ENCODE results near the gene ZNF134.

Gene ZNF134

DNA sequence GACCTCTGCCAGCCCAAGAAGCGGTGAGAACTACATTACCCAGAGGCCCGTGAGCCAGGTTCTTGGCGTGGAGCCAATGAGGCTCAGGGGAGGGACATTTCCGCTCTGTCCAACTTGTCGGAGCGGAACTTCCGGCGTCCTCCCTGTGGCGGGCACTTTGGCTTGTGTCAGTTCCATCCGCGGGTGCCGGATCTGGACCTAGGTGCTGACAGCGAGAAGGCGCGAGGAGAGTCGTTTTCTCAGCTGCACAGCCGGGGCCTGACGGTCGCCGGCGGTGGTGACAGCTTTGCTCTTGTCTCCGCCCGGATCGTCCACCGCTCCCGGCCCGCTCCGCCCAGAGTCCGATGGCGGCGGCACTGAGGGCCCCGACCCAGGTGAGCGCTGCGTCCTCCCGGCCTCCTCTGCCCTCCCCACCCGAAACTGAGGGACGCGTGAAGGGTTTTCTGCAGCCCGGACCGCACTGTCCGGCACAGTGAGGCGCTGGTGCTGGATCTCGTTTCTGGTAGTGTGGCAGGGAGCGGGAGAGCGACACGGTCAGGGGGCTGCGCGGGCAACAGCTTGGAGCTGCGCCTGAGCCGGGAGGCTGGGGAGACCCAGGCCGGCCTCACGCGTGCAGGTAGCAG lies 14.2 kb upstream of the ZNF134 start, which contains the start of gene ZNF530:
TSS of gene ZNF530 (plus strand) at position 125 of the 623 bp plus-strand sequence. CDS start 4,461 bp downstream, outside the sequence.
- Histone ChIP-seq H3K36me3 (peaks cover 7% of the 10 kb centered on the region), H3K4me3 (ENCODE audit: low read depth, low read length) (peak within 1 kb of the TSS; percentile 89), H3K9me3 (no peaks in the 10 kb centered on the region; the same call in 1 of the 2 replicates), H3K4me1 (no peaks in the 10 kb centered on the region; the same call in 1 of the 2 replicates), H3K27me3 (no peaks in the 10 kb centered on the region)
- DNase-seq = peak; percentile 94
- TF ChIP-seq CTCF (IDR thresholded peaks at IDR 0.05; ENCODE audit: low read depth, low read length) = no peak

- no peak for TF ChIP-seq CTCF (IDR thresholded peaks at IDR 0.05; ENCODE audit: low read depth, low read length)
Measured at GRCh38 chr19:57606931-57607330, 7.1 kb upstream of the ZNF134 start.

DNA sequence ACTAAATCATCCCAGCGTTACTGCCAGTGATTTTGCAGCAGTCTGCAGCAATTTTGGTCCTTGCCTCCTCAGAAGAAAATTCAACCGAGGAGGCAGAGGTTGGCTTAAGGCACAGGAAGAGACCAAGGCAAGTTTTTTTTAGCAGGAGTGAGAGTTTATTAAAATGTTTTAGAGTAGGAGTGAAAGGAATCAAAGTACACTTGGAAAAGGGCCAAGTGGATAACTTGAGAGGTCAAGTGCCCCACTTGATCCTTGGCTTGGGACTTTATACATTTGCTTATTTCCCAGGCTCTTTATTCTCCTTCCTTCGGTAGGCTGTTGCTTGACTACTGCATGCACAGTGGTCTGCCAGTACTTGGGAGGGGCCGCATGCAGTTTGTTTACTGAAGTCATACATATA lies 2.9 kb upstream of the ZNF134 start:
- H3K27me3 ChIP-seq = no peaks in the 10 kb centered on the region
- H3K9me3 ChIP-seq = peaks cover 7% of the 10 kb centered on the region; the same call in 1 of the 2 replicates
- H3K4me3 ChIP-seq (ENCODE audit: low read depth, low read length) = no peak overlapping the region
- TF ChIP-seq CTCF (IDR thresholded peaks at IDR 0.05; ENCODE audit: low read depth, low read length) = no peak
- H3K36me3 ChIP-seq = peaks cover 26% of the 10 kb centered on the region
- no peaks in the 10 kb centered on the region; the same call in 1 of the 2 replicates for H3K4me1 ChIP-seq
- DNase-seq = no peak

More at GRCh38 chr19:57606931-57607330, 7.1 kb upstream of the ZNF134 start:
- DNase-seq = no peak
- H3K36me3 ChIP-seq = peaks cover 34% of the 10 kb centered on the region
- no peaks in the 10 kb centered on the region for H3K4me1 ChIP-seq
- H3K27me3 ChIP-seq = no peaks in the 10 kb centered on the region
- no peak overlapping the region for H3K4me3 ChIP-seq (ENCODE audit: low read depth, low read length)
- no peaks in the 10 kb centered on the region for H3K9me3 ChIP-seq

DNA sequence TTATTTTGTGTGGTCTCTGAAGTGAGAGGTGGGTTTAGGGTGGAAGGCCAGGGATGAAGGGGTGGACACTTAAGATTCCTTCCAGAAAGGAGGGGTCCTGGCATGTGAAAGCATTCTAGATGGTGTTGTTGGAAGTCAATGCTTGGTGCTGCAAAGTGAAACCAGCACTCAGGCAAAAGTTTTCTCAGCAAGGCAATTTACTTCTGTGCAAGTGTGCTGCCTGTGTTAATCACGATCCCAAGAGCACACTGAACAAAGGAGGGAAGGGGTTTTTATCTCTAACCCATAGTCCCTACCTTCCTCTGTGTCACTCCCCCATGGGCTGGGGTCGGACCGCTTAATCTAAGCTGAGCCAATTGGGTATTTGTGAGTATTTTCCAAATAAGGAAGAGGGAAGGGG lies 1.3 kb downstream of the ZNF134 start:
- Histone ChIP-seq H3K27me3 (no peaks in the 10 kb centered on the region), H3K9me3 (peaks cover 15% of the 10 kb centered on the region), H3K36me3 (peaks cover 54% of the 10 kb centered on the region), H3K4me1 (no peaks in the 10 kb centered on the region; the same call in 1 of the 2 replicates), H3K4me3 (ENCODE audit: low read depth, low read length) (peak overlapping the region; percentile 71)
- no peak for TF ChIP-seq CTCF (IDR thresholded peaks at IDR 0.05; ENCODE audit: low read depth, low read length)
- DNase-seq = no peak

DNA sequence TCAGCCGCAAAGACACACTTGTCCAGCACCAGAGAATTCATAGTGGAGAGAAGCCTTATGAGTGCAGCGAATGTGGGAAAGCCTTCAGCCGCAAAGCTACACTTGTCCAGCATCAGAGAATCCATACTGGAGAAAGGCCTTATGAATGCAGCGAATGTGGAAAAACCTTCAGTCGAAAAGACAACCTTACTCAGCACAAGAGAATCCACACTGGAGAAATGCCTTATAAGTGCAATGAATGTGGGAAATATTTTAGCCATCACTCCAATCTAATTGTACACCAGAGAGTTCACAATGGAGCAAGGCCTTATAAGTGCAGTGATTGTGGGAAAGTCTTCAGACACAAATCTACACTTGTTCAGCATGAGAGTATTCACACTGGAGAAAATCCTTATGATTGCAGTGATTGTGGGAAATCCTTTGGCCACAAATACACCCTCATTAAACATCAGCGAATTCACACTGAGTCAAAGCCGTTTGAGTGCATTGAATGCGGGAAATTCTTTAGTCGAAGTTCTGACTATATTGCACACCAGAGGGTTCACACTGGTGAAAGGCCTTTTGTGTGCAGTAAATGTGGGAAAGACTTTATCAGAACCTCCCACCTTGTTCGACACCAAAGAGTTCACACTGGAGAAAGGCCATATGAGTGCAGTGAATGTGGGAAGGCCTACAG lies 6.8 kb downstream of the ZNF134 start:
- no peaks in the 10 kb centered on the region for H3K27me3 ChIP-seq
- DNase-seq = no peak
- H3K9me3 ChIP-seq = peaks cover 28% of the 10 kb centered on the region
- H3K36me3 ChIP-seq = peaks cover 80% of the 10 kb centered on the region
- no peak overlapping the region for H3K4me3 ChIP-seq (ENCODE audit: low read depth, low read length)
- no peak for TF ChIP-seq CTCF (IDR thresholded peaks at IDR 0.05; ENCODE audit: low read depth, low read length)
- H3K4me1 ChIP-seq = no peaks in the 10 kb centered on the region

GRCh38 chr19:57623091-57623490 lies 9.0 kb downstream of the ZNF134 start:
- no peaks in the 10 kb centered on the region for H3K4me1 ChIP-seq
- DNase-seq = no peak
- H3K9me3 ChIP-seq = peaks cover 28% of the 10 kb centered on the region
- TF ChIP-seq CTCF (IDR thresholded peaks at IDR 0.05; ENCODE audit: low read depth, low read length) = no peak
- H3K36me3 ChIP-seq = peaks cover 58% of the 10 kb centered on the region
- no peaks in the 10 kb centered on the region for H3K27me3 ChIP-seq
- no peak overlapping the region for H3K4me3 ChIP-seq (ENCODE audit: low read depth, low read length)
